ENCODE results near the gene BACH2.
A peak's percentile ranks its signal among the peaks of the same experiment; 100 is the strongest.

Gene BACH2

GRCh38 chr6:90193359-90193758 lies 103.3 kb downstream of the BACH2 start:
- peaks cover 10% of the 10 kb centered on the region for H3K9me3 ChIP-seq (ENCODE audit: control insufficient read depth, low read length)
- peaks cover 16% of the 10 kb centered on the region for H3K4me1 ChIP-seq (ENCODE audit: control insufficient read depth, insufficient read depth, low read length, poor library complexity, severe bottlenecking)
- WGBS, 2 experiments (ENCODE audit: insufficient coverage in 2 of 2): 84 to 93% methylated on average over 2 to 3 of the region's 4 CpGs
- no peak overlapping the region for H3K4me3 ChIP-seq (ENCODE audit: extremely low read depth, insufficient read depth, low read length, poor library complexity, severe bottlenecking)
- H3K27ac ChIP-seq (ENCODE audit: low read depth, low read length, severe bottlenecking): no peak overlapping the region
- H3K36me3 ChIP-seq (ENCODE audit: control insufficient read depth, insufficient read depth, low read length): peaks cover 8% of the 10 kb centered on the region

- Histone ChIP-seq H3K4me1 (ENCODE audit: control insufficient read depth, insufficient read depth, low read length, poor library complexity, severe bottlenecking) (peaks cover 16% of the 10 kb centered on the region), H3K27ac (ENCODE audit: low read depth, low read length, severe bottlenecking) (no peak overlapping the region), H3K9me3 (ENCODE audit: control insufficient read depth, low read length) (peaks cover 5% of the 10 kb centered on the region), H3K4me3 (ENCODE audit: extremely low read depth, insufficient read depth, low read length, poor library complexity, severe bottlenecking) (no peak overlapping the region), H3K36me3 (ENCODE audit: control insufficient read depth, insufficient read depth, low read length) (peaks cover 3% of the 10 kb centered on the region)
- WGBS, 2 experiments (ENCODE audit: insufficient coverage in 2 of 2): 100% methylated on average over 1 of the region's 3 CpGs; no CpG with 5 or more reads in 1 of the 2 experiments
These were observed 103.8 kb downstream of the BACH2 start for GRCh38 chr6:90192857-90193256.

- no peak overlapping the region for H3K27ac ChIP-seq (ENCODE audit: low read depth, low read length, severe bottlenecking)
- H3K4me3 ChIP-seq (ENCODE audit: extremely low read depth, insufficient read depth, low read length, poor library complexity, severe bottlenecking): no peak overlapping the region
- 95 to 100% methylated on average over 2 to 4 of the region's 5 CpGs for WGBS, 2 experiments (ENCODE audit: insufficient coverage in 2 of 2)
- H3K9me3 ChIP-seq (ENCODE audit: control insufficient read depth, low read length): no peaks in the 10 kb centered on the region
- no peaks in the 10 kb centered on the region for H3K36me3 ChIP-seq (ENCODE audit: control insufficient read depth, insufficient read depth, low read length)
- H3K4me1 ChIP-seq (ENCODE audit: control insufficient read depth, insufficient read depth, low read length, poor library complexity, severe bottlenecking): peaks cover 19% of the 10 kb centered on the region
These were observed 105.8 kb downstream of the BACH2 start for GRCh38 chr6:90190752-90191395.

GRCh38 chr6:90190131-90190530 lies 106.5 kb downstream of the BACH2 start:
- H3K27ac ChIP-seq (ENCODE audit: low read depth, low read length, severe bottlenecking): no peak overlapping the region
- 100% methylated on average over 3 of the region's 4 CpGs; no CpG with 5 or more reads in 1 of the 2 experiments for WGBS, 2 experiments (ENCODE audit: insufficient coverage in 2 of 2)
- no peak overlapping the region for H3K4me3 ChIP-seq (ENCODE audit: extremely low read depth, insufficient read depth, low read length, poor library complexity, severe bottlenecking)
- no peaks in the 10 kb centered on the region for H3K9me3 ChIP-seq (ENCODE audit: control insufficient read depth, low read length)
- H3K4me1 ChIP-seq (ENCODE audit: control insufficient read depth, insufficient read depth, low read length, poor library complexity, severe bottlenecking): peaks cover 13% of the 10 kb centered on the region
- H3K36me3 ChIP-seq (ENCODE audit: control insufficient read depth, insufficient read depth, low read length): no peaks in the 10 kb centered on the region

GRCh38 chr6:90187437-90188121 lies 109.1 kb downstream of the BACH2 start:
- Histone ChIP-seq H3K4me3 (ENCODE audit: extremely low read depth, insufficient read depth, low read length, poor library complexity, severe bottlenecking) (no peak overlapping the region), H3K36me3 (ENCODE audit: control insufficient read depth, insufficient read depth, low read length) (no peaks in the 10 kb centered on the region), H3K27ac (ENCODE audit: low read depth, low read length, severe bottlenecking) (peak overlapping the region; percentile 67), H3K9me3 (ENCODE audit: control insufficient read depth, low read length) (no peaks in the 10 kb centered on the region), H3K4me1 (ENCODE audit: control insufficient read depth, insufficient read depth, low read length, poor library complexity, severe bottlenecking) (peaks cover 16% of the 10 kb centered on the region)
- WGBS, 2 experiments (ENCODE audit: insufficient coverage in 2 of 2): 80 to 97% methylated on average over 3 to 5 of the region's 8 CpGs

- Histone ChIP-seq H3K36me3 (ENCODE audit: control insufficient read depth, insufficient read depth, low read length) (no peaks in the 10 kb centered on the region), H3K4me3 (ENCODE audit: extremely low read depth, insufficient read depth, low read length, poor library complexity, severe bottlenecking) (no peak overlapping the region), H3K4me1 (ENCODE audit: control insufficient read depth, insufficient read depth, low read length, poor library complexity, severe bottlenecking) (peaks cover 16% of the 10 kb centered on the region), H3K27ac (ENCODE audit: low read depth, low read length, severe bottlenecking) (peak overlapping the region; percentile 67), H3K9me3 (ENCODE audit: control insufficient read depth, low read length) (no peaks in the 10 kb centered on the region)
- WGBS, 2 experiments (ENCODE audit: insufficient coverage in 2 of 2): 80 to 100% methylated on average over 1 to 2 of the region's 8 CpGs
These were observed 109.8 kb downstream of the BACH2 start for GRCh38 chr6:90186637-90187371.

- no peaks in the 10 kb centered on the region for H3K9me3 ChIP-seq (ENCODE audit: control insufficient read depth, low read length)
- H3K36me3 ChIP-seq (ENCODE audit: control insufficient read depth, insufficient read depth, low read length): no peaks in the 10 kb centered on the region
- no peak overlapping the region for H3K4me3 ChIP-seq (ENCODE audit: extremely low read depth, insufficient read depth, low read length, poor library complexity, severe bottlenecking)
- WGBS, 2 experiments (ENCODE audit: insufficient coverage in 2 of 2): 92 to 100% methylated on average over 1 to 2 of the region's 3 CpGs
- H3K27ac ChIP-seq (ENCODE audit: low read depth, low read length, severe bottlenecking): no peak overlapping the region
- peaks cover 16% of the 10 kb centered on the region for H3K4me1 ChIP-seq (ENCODE audit: control insufficient read depth, insufficient read depth, low read length, poor library complexity, severe bottlenecking)
These were observed 110.6 kb downstream of the BACH2 start for GRCh38 chr6:90186026-90186425.

- Histone ChIP-seq H3K4me1 (ENCODE audit: control insufficient read depth, insufficient read depth, low read length, poor library complexity, severe bottlenecking) (peaks cover 16% of the 10 kb centered on the region), H3K36me3 (ENCODE audit: control insufficient read depth, insufficient read depth, low read length) (no peaks in the 10 kb centered on the region), H3K9me3 (ENCODE audit: control insufficient read depth, low read length) (no peaks in the 10 kb centered on the region), H3K4me3 (ENCODE audit: extremely low read depth, insufficient read depth, low read length, poor library complexity, severe bottlenecking) (no peak overlapping the region), H3K27ac (ENCODE audit: low read depth, low read length, severe bottlenecking) (no peak overlapping the region)
- WGBS, 2 experiments (ENCODE audit: insufficient coverage in 2 of 2): 87 to 90% methylated on average over 4 to 6 of the region's 8 CpGs
These were observed 112.0 kb downstream of the BACH2 start for GRCh38 chr6:90184334-90185298.

GRCh38 chr6:90183587-90184333 lies 112.9 kb downstream of the BACH2 start:
- no CpG with 5 or more reads among the region's 3 CpGs for WGBS, 2 experiments (ENCODE audit: insufficient coverage in 2 of 2)
- H3K4me1 ChIP-seq (ENCODE audit: control insufficient read depth, insufficient read depth, low read length, poor library complexity, severe bottlenecking): peaks cover 19% of the 10 kb centered on the region
- no peaks in the 10 kb centered on the region for H3K9me3 ChIP-seq (ENCODE audit: control insufficient read depth, low read length)
- no peak overlapping the region for H3K4me3 ChIP-seq (ENCODE audit: extremely low read depth, insufficient read depth, low read length, poor library complexity, severe bottlenecking)
- H3K36me3 ChIP-seq (ENCODE audit: control insufficient read depth, insufficient read depth, low read length): no peaks in the 10 kb centered on the region
- H3K27ac ChIP-seq (ENCODE audit: low read depth, low read length, severe bottlenecking): peak overlapping the region; percentile 74

- no peaks in the 10 kb centered on the region for H3K9me3 ChIP-seq (ENCODE audit: control insufficient read depth, low read length)
- H3K36me3 ChIP-seq (ENCODE audit: control insufficient read depth, insufficient read depth, low read length): no peaks in the 10 kb centered on the region
- no peak overlapping the region for H3K4me3 ChIP-seq (ENCODE audit: extremely low read depth, insufficient read depth, low read length, poor library complexity, severe bottlenecking)
- no peak overlapping the region for H3K27ac ChIP-seq (ENCODE audit: low read depth, low read length, severe bottlenecking)
- peaks cover 31% of the 10 kb centered on the region for H3K4me1 ChIP-seq (ENCODE audit: control insufficient read depth, insufficient read depth, low read length, poor library complexity, severe bottlenecking)
These were observed 116.1 kb downstream of the BACH2 start for GRCh38 chr6:90180526-90180925.

Data from mesodermal cell (in vitro differentiated cells).